MCF 10A (cell line): ENCODE data around the gene FER1L5. TPM values are rescaled to one million over a fixed set of nuclear protein-coding genes. Genes with fewer than 3 reads are reported as not detected.

Experiments
- BruUV-seq: library from RNA; stranded (reverse); fragments of 400-500 nt; replicated peaks from 2 replicates; lab custom pipeline; 2021; lab: Mats Ljungman, UMichigan
- CTCF ChIA-PET: fragments of 300-600 bp; sonication (Branson Sonifier 250); formaldehyde crosslinking; extraction: SDS; loops from one replicate; lab custom pipeline; 2021; ENCODE audit warnings: antibody characterized with exemption, inconsistent platforms; lab: Yijun Ruan, JAX
- POLR2A ChIA-PET: fragments of 300-600, 350-650 bp; sonication (Branson Sonifier 250); formaldehyde crosslinking; extraction: SDS; loops from one replicate; lab custom pipeline; 2020; ENCODE audit warnings: antibody characterized with exemption, inconsistent platforms; lab: Yijun Ruan, JAX
- DNase-seq: peaks from one replicate; pipeline ENCODE4 v3.0.0-alpha.2; 2018; ENCODE audit not compliant: unreplicated experiment
- H3K27ac Mint-ChIP-seq: one replicate; pipeline ENCODE4 v1.8.0; 2022; ENCODE audit warnings: mild to moderate bottlenecking, low read depth, mixed read lengths; ENCODE audit not compliant: unreplicated experiment
- H3K27me3 Mint-ChIP-seq: one replicate; pipeline ENCODE4 v1.8.0; 2022; ENCODE audit warnings: mixed read lengths; ENCODE audit not compliant: insufficient read depth, unreplicated experiment
- H3K36me3 Mint-ChIP-seq: one replicate; pipeline ENCODE4 v1.8.0; 2022; ENCODE audit warnings: mild to moderate bottlenecking, moderate library complexity, mixed read lengths; ENCODE audit not compliant: insufficient read depth, unreplicated experiment
- H3K4me1 Mint-ChIP-seq: one replicate; pipeline ENCODE4 v1.8.0; 2022; ENCODE audit warnings: mixed read lengths; ENCODE audit not compliant: insufficient read depth, unreplicated experiment
- H3K4me3 Mint-ChIP-seq: one replicate; pipeline ENCODE4 v1.8.0; 2022; ENCODE audit warnings: mild to moderate bottlenecking, moderate library complexity, mixed read lengths; ENCODE audit not compliant: unreplicated experiment
- H3K9me3 Mint-ChIP-seq: one replicate; pipeline ENCODE4 v1.8.0; 2022; ENCODE audit warnings: mixed read lengths; ENCODE audit not compliant: unreplicated experiment
- CTCF ChIP-seq: fragments of 200-600 bp; IDR thresholded peaks from one replicate; pipeline ENCODE4 v1.8.0; 2022; ENCODE audit warnings: antibody characterized with exemption, mild to moderate bottlenecking; ENCODE audit not compliant: unreplicated experiment
- intact Hi-C: fragments of 100-400 bp; cut with micrococcal nuclease; formaldehyde crosslinking; loops from 2 replicates; pipeline ENCODE4 v1.14.1; 2022
- total RNA-seq: library from RNA; stranded (reverse); gene quantifications from 2 replicates; pipeline ENCODE4 v1.2.3, GENCODE V29; 2022

FER1L5 gene
- total RNA-seq, 1 experiment from 2014 or later: not detected

- Mint-ChIP-seq H3K4me1 (no peaks in the 10 kb centered on the region), H3K9me3 (no peaks in the 10 kb centered on the region), H3K4me3 (no peak overlapping the region), H3K36me3 (no peaks in the 10 kb centered on the region), H3K27me3 (no peaks in the 10 kb centered on the region), H3K27ac (no peak overlapping the region)
- no TSS peak for BruUV-seq
- no peak for TF ChIP-seq CTCF
- DNase-seq: no peak
- ChIA-PET POLR2A (interaction anchor here (0.6 kb wide), 1 partner anchor 124 kb away, joined by 3 read pairs; no protein-coding TSS in a partner anchor), CTCF (interaction anchor here (0.6 to 1.3 kb wide), 2 partner anchors 8 to 51 kb away, joined by 3 read pairs; no protein-coding TSS in a partner anchor)
- intact Hi-C loops: no loop called here
These were observed 46.3 kb downstream of the FER1L5 start for GRCh38 chr2:96688649-96689430.

- Mint-ChIP-seq H3K27ac (no peak overlapping the region), H3K4me3 (no peak overlapping the region), H3K9me3 (no peaks in the 10 kb centered on the region), H3K4me1 (no peaks in the 10 kb centered on the region), H3K36me3 (no peaks in the 10 kb centered on the region), H3K27me3 (no peaks in the 10 kb centered on the region)
- no peak for DNase-seq
- BruUV-seq: no TSS peak
- ChIA-PET CTCF (no interaction called here), POLR2A (interaction anchor here (0.6 kb wide), 1 partner anchor 125 kb away, joined by 3 read pairs; no protein-coding TSS in a partner anchor)
- no peak for TF ChIP-seq CTCF
- intact Hi-C loops: no loop called here
These were observed 46.9 kb downstream of the FER1L5 start for GRCh38 chr2:96689431-96689991.

GRCh38 chr2:96690306-96691021 is 47.9 kb downstream of the FER1L5 start:
- H3K27ac Mint-ChIP-seq: no peak overlapping the region
- ChIA-PET CTCF (interaction anchor here (0.5 kb wide), 1 partner anchor 34 kb away, joined by 4 read pairs; no protein-coding TSS in a partner anchor), POLR2A (no interaction called here)
- H3K36me3 Mint-ChIP-seq: no peaks in the 10 kb centered on the region
- intact Hi-C loops: no loop called here
- H3K4me3 Mint-ChIP-seq: no peak overlapping the region
- H3K4me1 Mint-ChIP-seq: no peaks in the 10 kb centered on the region
- H3K9me3 Mint-ChIP-seq: no peaks in the 10 kb centered on the region
- no peak for DNase-seq
- no peak for TF ChIP-seq CTCF
- H3K27me3 Mint-ChIP-seq: no peaks in the 10 kb centered on the region
- no TSS peak for BruUV-seq

- POLR2A ChIA-PET: no interaction called here
- H3K27me3 Mint-ChIP-seq: no peaks in the 10 kb centered on the region
- H3K27ac Mint-ChIP-seq: no peak overlapping the region
- intact Hi-C loops: no loop called here
- CTCF ChIA-PET: interaction anchor here (0.5 kb wide), 1 partner anchor 35 kb away, joined by 4 read pairs; no protein-coding TSS in a partner anchor
- no peaks in the 10 kb centered on the region for H3K36me3 Mint-ChIP-seq
- H3K4me1 Mint-ChIP-seq: no peaks in the 10 kb centered on the region
- no peak for DNase-seq
- BruUV-seq: no TSS peak
- H3K4me3 Mint-ChIP-seq: no peak overlapping the region
- TF ChIP-seq CTCF: no peak
- H3K9me3 Mint-ChIP-seq: no peaks in the 10 kb centered on the region
These were observed 48.6 kb downstream of the FER1L5 start for GRCh38 chr2:96691022-96691612.
